Esophagus (tissue), 2 donors: ENCODE measurements around the gene HDHD2. TPM values are rescaled to one million over a fixed set of nuclear protein-coding genes. Genes with fewer than 3 reads are reported as not detected.
"Not testable (repeated sequence)": the region's sequence is repeated elsewhere in the genome, so short reads cannot be mapped to it uniquely, and the experiment has no call there.

Experiments
- H3K27ac ChIP-seq, 2 donors: one replicate each; pipeline ENCODE4 v1.5.1; 2013; ENCODE audit warnings: low read depth in 2 of 2, mild to moderate bottlenecking in 2 of 2, inconsistent platforms in 1 of 2, low read length in 1 of 2, moderate library complexity in 1 of 2
- H3K27me3 ChIP-seq, 2 donors: one replicate each; pipeline ENCODE4 v1.6.1; 2013; ENCODE audit warnings: low read length in 2 of 2, control low read depth in 1 of 2, mild to moderate bottlenecking in 1 of 2; ENCODE audit not compliant: insufficient read depth in 2 of 2, control insufficient read depth in 1 of 2
- H3K36me3 ChIP-seq, 2 donors: one replicate each; pipeline ENCODE4 v1.6.1; 2013; ENCODE audit warnings: low read length in 1 of 2; ENCODE audit not compliant: control insufficient read depth in 2 of 2, insufficient read depth in 2 of 2
- H3K4me1 ChIP-seq, 2 donors: one replicate each; pipeline ENCODE4 v1.6.1; 2013; ENCODE audit warnings: low read length in 1 of 2; ENCODE audit not compliant: control insufficient read depth in 2 of 2, insufficient read depth in 2 of 2
- H3K4me3 ChIP-seq, 2 donors: one replicate each; pipeline ENCODE4 v1.5.1; 2013; ENCODE audit warnings: low read length in 2 of 2, mild to moderate bottlenecking in 2 of 2, low read depth in 1 of 2, moderate library complexity in 1 of 2
- H3K9me3 ChIP-seq, 2 donors: one replicate each; pipeline ENCODE4 v1.6.1; 2013; ENCODE audit warnings: mild to moderate bottlenecking in 2 of 2, low read depth in 1 of 2, low read length in 1 of 2, moderate library complexity in 1 of 2; ENCODE audit not compliant: control insufficient read depth in 2 of 2, insufficient read depth in 1 of 2
- WGBS, 2 donors: extraction: QIAGEN DNeasy Blood & Tissue Kit; methylation state at CpG; one replicate each; pipeline ENCODE4 v1.1.7; 2013; 5-methylcytosine and 5-hydroxymethylcytosine counted together
- polyA plus RNA-seq, 2 donors: library from polyadenylated mRNA; stranded (reverse); fragments of 200-250 nt; gene quantifications; one replicate each; pipeline ENCODE4 v1.2.3, GENCODE V29; 2013
- donor health status: healthy with polysubstance abuse.
- donor health status: Bipolar disorder and iron deficiency.

The HDHD2 gene
- polyA plus RNA-seq, 2 donors, result 13.1 to 13.9 TPM

- peak overlapping the region; percentile 82 to 100 for H3K4me3 ChIP-seq
- H3K27me3 ChIP-seq, result no peaks in the 10 kb centered on the region
- 3% methylated on average over 24 of the region's 24 CpGs for WGBS, 2 donors
- H3K36me3 ChIP-seq, result no peaks in the 10 kb centered on the region
- peak overlapping the region in 1 of 2 donors; percentile 57 for H3K27ac ChIP-seq
- H3K4me1 ChIP-seq, result peaks cover 0 to 2% of the 10 kb centered on the region in 2 donors
- H3K9me3 ChIP-seq, result no peaks in the 10 kb centered on the region
Measured at GRCh38 chr18:47175283-47175897, 25.1 kb upstream of the HDHD2 start.

- no peaks in the 10 kb centered on the region for H3K36me3 ChIP-seq
- H3K4me1 ChIP-seq, result peaks cover 0 to 2% of the 10 kb centered on the region in 2 donors
- no peaks in the 10 kb centered on the region for H3K27me3 ChIP-seq
- peak overlapping the region in 1 of 2 donors; percentile 100 for H3K4me3 ChIP-seq
- WGBS, 2 donors, result 66 to 71% methylated on average over 13 of the region's 13 CpGs
- H3K9me3 ChIP-seq, result no peaks in the 10 kb centered on the region
- no peak overlapping the region for H3K27ac ChIP-seq
Measured at GRCh38 chr18:47174545-47175116, 24.3 kb upstream of the HDHD2 start.

- Histone ChIP-seq H3K27me3 (no peaks in the 10 kb centered on the region), H3K9me3 (no peaks in the 10 kb centered on the region), H3K27ac (no peak overlapping the region), H3K36me3 (no peaks in the 10 kb centered on the region), H3K4me3 (no peak overlapping the region), H3K4me1 (peaks cover 0 to 2% of the 10 kb centered on the region in 2 donors)
- WGBS, 2 donors, result 82 to 87% methylated on average over 2 of the region's 2 CpGs
Measured at GRCh38 chr18:47172476-47172875, 22.2 kb upstream of the HDHD2 start.

GRCh38 chr18:47168913-47169312 lies 18.6 kb upstream of the HDHD2 start:
- no peaks in the 10 kb centered on the region for H3K9me3 ChIP-seq
- no peaks in the 10 kb centered on the region for H3K4me1 ChIP-seq
- no peak overlapping the region for H3K27ac ChIP-seq
- no peak overlapping the region for H3K4me3 ChIP-seq
- 80 to 89% methylated on average over 1 of the region's 1 CpG for WGBS, 2 donors
- H3K27me3 ChIP-seq, result no peaks in the 10 kb centered on the region
- no peaks in the 10 kb centered on the region for H3K36me3 ChIP-seq

GRCh38 chr18:47168509-47168908 lies 18.2 kb upstream of the HDHD2 start:
- Histone ChIP-seq H3K4me1 (no peaks in the 10 kb centered on the region), H3K36me3 (no peaks in the 10 kb centered on the region), H3K9me3 (no peaks in the 10 kb centered on the region), H3K27me3 (no peaks in the 10 kb centered on the region), H3K4me3 (no peak overlapping the region), H3K27ac (no peak overlapping the region)

GRCh38 chr18:47166294-47166693 lies 16.0 kb upstream of the HDHD2 start:
- Histone ChIP-seq H3K4me1 (no peaks in the 10 kb centered on the region), H3K27ac (no peak overlapping the region), H3K9me3 (no peaks in the 10 kb centered on the region), H3K27me3 (no peaks in the 10 kb centered on the region), H3K36me3 (no peaks in the 10 kb centered on the region), H3K4me3 (no peak overlapping the region)
- WGBS, 2 donors, result 77 to 84% methylated on average over 2 of the region's 2 CpGs

- H3K36me3 ChIP-seq, result no peaks in the 10 kb centered on the region
- no peaks in the 10 kb centered on the region for H3K9me3 ChIP-seq
- WGBS, 2 donors, result 75 to 77% methylated on average over 5 of the region's 5 CpGs
- H3K4me1 ChIP-seq, result no peaks in the 10 kb centered on the region
- H3K27ac ChIP-seq, result no peak overlapping the region
- H3K4me3 ChIP-seq, result no peak overlapping the region
- H3K27me3 ChIP-seq, result no peaks in the 10 kb centered on the region
Measured at GRCh38 chr18:47163241-47163640, 12.9 kb upstream of the HDHD2 start.

- Histone ChIP-seq H3K27ac (no peak overlapping the region), H3K9me3 (no peaks in the 10 kb centered on the region), H3K4me3 (no peak overlapping the region), H3K27me3 (no peaks in the 10 kb centered on the region), H3K4me1 (no peaks in the 10 kb centered on the region), H3K36me3 (no peaks in the 10 kb centered on the region)
- WGBS, 2 donors, result 96 to 97% methylated on average over 5 of the region's 5 CpGs
Measured at GRCh38 chr18:47160256-47160655, 10.0 kb upstream of the HDHD2 start.

- H3K9me3 ChIP-seq, H3K27me3 ChIP-seq, H3K4me3 ChIP-seq, H3K36me3 ChIP-seq, H3K27ac ChIP-seq, H3K4me1 ChIP-seq: not testable (repeated sequence)
- WGBS, 2 donors, result 93 to 94% methylated on average over 16 of the region's 16 CpGs
Measured at GRCh38 chr18:47158404-47158803, 8.1 kb upstream of the HDHD2 start.

- H3K4me1 ChIP-seq, result peaks cover 0 to 4% of the 10 kb centered on the region in 2 donors
- no peaks in the 10 kb centered on the region for H3K36me3 ChIP-seq
- no peaks in the 10 kb centered on the region for H3K9me3 ChIP-seq
- H3K27me3 ChIP-seq, result no peaks in the 10 kb centered on the region
- no peak overlapping the region for H3K27ac ChIP-seq
- no peak overlapping the region for H3K4me3 ChIP-seq
Measured at GRCh38 chr18:47151439-47151838, 1.1 kb upstream of the HDHD2 start.
